VCaP (cell line): ENCODE measurements around the gene GRIP2.

Experiments
- H3K27ac ChIP-seq: fragments of 450-650 bp; 2 replicates; pipeline ENCODE4 v1.5.1; 2017
- TF ChIP-seq, protein P1 (sequence below): fragments of 450-650 bp; conservative IDR thresholded peaks from 2 replicates; pipeline ENCODE4 v1.5.1; 2017; ENCODE audit warnings: mild to moderate bottlenecking, moderate library complexity

The GRIP2 gene

DNA sequence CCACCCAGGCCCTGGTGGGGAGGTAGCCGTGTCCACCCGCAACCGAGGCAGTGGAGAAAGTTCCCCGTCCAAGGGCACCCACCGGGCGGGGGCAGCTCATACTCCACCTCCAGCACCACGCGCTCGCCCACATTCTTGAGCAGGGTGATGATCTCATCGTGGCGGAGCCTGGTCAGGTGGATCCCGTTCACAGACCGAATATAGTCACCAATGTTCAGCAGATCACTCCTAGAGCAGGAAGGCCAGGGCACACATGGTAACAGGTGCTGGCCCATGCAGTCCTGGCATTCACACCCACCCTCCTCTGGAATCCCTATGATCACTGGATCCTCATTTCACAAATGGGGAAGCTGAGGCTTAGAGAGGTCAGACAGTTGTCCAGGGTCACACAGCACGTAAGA, 15.8 kb downstream of the GRIP2 start:
- H3K27ac ChIP-seq = no peak overlapping the region
- TF ChIP-seq, protein P1, sequence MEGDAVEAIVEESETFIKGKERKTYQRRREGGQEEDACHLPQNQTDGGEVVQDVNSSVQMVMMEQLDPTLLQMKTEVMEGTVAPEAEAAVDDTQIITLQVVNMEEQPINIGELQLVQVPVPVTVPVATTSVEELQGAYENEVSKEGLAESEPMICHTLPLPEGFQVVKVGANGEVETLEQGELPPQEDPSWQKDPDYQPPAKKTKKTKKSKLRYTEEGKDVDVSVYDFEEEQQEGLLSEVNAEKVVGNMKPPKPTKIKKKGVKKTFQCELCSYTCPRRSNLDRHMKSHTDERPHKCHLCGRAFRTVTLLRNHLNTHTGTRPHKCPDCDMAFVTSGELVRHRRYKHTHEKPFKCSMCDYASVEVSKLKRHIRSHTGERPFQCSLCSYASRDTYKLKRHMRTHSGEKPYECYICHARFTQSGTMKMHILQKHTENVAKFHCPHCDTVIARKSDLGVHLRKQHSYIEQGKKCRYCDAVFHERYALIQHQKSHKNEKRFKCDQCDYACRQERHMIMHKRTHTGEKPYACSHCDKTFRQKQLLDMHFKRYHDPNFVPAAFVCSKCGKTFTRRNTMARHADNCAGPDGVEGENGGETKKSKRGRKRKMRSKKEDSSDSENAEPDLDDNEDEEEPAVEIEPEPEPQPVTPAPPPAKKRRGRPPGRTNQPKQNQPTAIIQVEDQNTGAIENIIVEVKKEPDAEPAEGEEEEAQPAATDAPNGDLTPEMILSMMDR = no peak

DNA sequence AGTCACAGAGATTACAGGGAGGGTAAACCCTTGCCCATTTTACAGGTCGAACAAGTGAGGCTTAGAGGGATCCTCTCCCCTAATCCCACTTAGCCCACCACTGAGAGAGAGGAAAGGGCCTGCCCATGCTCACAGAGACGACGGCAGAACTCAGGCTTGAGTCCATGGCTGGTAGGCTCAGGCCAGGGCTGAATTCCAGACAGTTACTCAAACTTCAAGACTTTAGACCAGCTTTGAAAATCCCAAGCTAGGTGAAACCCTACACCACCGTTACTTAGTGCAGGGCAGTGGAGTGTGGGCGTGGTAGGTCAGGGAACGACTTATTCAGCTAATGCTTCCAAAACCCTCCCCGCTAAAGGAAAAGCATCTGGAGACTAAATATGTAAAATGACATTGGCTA, 16.4 kb downstream of the GRIP2 start:
- TF ChIP-seq, protein P1 = no peak
- H3K27ac ChIP-seq = no peak overlapping the region

DNA sequence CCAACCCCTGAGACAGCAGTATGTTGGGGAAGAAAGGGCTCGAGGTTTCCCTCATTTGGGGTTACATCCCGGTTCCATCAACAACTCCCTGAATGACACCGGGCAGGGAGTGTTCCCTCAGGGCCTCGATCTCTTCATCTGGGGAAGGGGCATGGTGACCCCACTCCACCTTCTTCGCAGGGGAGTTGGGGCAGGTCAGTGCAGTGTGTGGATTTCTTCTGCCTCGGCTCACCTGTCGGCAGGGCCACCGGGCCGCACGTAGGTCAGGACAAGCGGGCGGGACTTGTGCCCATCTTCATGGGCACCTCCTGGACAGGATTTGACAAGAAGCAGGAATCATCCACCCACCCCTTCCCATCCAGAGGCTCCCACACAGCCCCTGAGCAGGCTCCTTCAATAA, 17.4 kb downstream of the GRIP2 start:
- no peak overlapping the region for H3K27ac ChIP-seq
- TF ChIP-seq, protein P1 = no peak

DNA sequence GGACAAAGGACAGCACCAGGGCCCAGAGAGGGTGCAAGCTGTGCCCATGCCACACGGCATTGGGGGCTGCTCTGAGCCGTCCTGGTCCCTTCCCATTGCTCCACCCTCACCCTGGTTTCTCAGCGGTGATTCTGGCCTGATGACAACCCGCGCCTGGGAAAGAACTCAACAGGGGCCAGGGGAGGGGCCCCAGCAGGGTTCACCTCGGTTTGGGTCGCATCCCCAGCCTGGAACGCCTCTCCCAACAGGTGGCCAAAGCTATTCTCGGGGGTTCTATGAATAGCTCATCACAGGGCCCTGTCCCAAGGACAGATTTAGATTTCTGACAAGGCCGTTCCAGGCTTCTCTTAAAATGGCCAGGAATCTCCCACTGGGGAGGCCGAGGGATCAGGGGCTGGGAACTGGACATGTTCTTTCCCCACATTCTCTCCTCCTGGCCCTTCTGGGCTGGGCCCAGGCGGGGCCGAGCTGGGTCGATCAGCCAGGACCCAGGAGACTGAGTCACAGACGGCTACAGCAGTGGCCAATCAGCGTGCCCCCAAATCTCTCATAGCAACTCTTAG, 17.9 kb downstream of the GRIP2 start:
- no peak overlapping the region for H3K27ac ChIP-seq
- TF ChIP-seq, protein P1 = no peak

DNA sequence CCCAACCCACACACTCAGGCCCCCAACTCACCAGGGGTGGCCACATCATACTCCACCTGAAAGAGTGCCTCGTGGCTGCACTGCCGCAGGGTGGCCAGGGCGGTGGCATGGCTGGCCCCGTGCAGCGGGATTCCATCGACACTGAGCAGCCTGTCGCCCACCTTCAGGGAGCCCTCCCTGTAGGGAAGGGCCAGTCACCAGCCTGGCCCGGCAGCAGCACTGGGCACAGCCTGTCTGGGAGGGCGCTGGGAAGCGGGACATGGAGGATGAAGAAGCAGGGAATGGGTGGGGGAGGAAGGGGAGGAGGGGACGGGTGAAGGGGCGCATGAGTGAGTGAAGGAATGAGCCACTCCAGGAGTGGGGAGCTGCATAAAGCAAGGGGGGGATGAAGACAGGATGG, 18.5 kb downstream of the GRIP2 start:
- H3K27ac ChIP-seq = no peak overlapping the region
- TF ChIP-seq, protein P1 = no peak

DNA sequence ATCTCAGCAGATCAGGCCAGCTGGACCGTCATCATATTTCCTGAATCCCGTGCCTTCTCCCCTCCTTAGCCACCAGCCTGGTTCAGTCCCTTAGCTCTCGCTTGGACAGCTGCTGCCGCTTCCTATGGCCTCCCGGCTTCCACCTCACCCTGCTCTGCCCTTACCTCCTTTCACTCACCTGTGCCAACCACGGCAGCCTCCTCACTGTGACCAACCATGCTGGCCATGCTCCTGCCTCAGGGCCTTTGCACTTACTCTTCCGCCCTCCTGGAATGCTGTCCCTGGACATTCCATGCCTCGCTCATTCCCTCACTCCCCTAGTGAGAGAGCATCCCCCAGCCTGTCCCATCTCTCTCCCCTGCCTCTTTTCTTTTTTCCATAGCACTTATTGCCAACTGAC, 19.2 kb downstream of the GRIP2 start:
- TF ChIP-seq, protein P1 = no peak
- no peak overlapping the region for H3K27ac ChIP-seq

DNA sequence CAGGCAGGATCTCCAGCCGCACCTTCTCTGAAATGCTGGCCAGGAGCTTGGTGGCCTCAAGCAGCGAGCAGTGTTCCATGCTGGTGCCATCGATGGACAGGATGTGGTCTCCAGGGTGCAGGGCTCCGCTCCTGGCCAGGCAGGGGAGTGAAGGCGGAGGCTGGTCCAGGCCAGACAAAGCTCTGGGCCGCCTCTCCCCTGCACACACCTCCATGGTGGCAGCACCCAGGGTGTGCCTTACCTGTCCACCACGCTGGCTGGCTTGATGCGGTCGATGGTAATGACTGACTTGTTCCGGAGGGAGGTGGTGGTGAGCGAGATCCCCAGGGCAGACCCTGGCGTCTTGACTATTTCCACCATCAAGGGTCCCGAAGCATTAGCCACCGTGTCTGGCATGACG, 20.0 kb downstream of the GRIP2 start:
- TF ChIP-seq, protein P1 = no peak

More for the DNA sequence above, 20.0 kb downstream of the GRIP2 start:
- H3K27ac ChIP-seq = no peak overlapping the region
